Keratinocyte (primary cell): ENCODE results near the gene CCDC40. TPM values are rescaled to one million over a fixed set of nuclear protein-coding genes. Genes with fewer than 3 reads are reported as not detected.

ENCODE experiments used
- DNase-seq: peaks from one replicate; pipeline ENCODE4 v3.0.0-alpha.2; 2011; ENCODE audit warnings: low read depth, missing footprints, low spot score
- FAIRE-seq: peaks from 2 replicates; lab custom pipeline; 2011; peaks lifted over from hg19 to GRCh38; lab: Jason Lieb, UNC
- H2AFZ ChIP-seq: 2 replicates; pipeline ENCODE4 v1.6.0; 2012; ENCODE audit warnings: low read length, control low read depth, inconsistent platforms; ENCODE audit not compliant: control insufficient read depth
- H3K27ac ChIP-seq: 2 replicates; pipeline ENCODE4 v1.5.1; 2011; ENCODE audit warnings: low read length; ENCODE audit not compliant: control insufficient read depth, insufficient read depth
- H3K27me3 ChIP-seq: 3 replicates; pipeline ENCODE4 v1.6.0; 2011; ENCODE audit warnings: low read length; ENCODE audit not compliant: control insufficient read depth, insufficient read depth; ENCODE audit errors: extremely low read depth
- H3K36me3 ChIP-seq, 2 experiments: 2 replicates in 1 of 2; 3 replicates in 1 of 2; pipeline ENCODE4 v1.5.1; 2011; ENCODE audit warnings: low read length in 2 of 2, mild to moderate bottlenecking in 1 of 2; ENCODE audit not compliant: control insufficient read depth in 2 of 2, insufficient read depth in 2 of 2; ENCODE audit errors: extremely low read depth in 1 of 2
- H3K4me1 ChIP-seq: 3 replicates; pipeline ENCODE4 v1.5.1; 2011; ENCODE audit warnings: low read length; ENCODE audit not compliant: control insufficient read depth, insufficient read depth; ENCODE audit errors: extremely low read depth
- H3K4me2 ChIP-seq: 3 replicates; pipeline ENCODE4 v1.6.0; 2011; ENCODE audit warnings: low read depth, low read length; ENCODE audit not compliant: control insufficient read depth, insufficient read depth; ENCODE audit errors: extremely low read depth
- H3K4me3 ChIP-seq, 3 experiments: fragments of 200-600 bp in 1 of 3; sonication (generic) in 1 of 3; 2 replicates in 2 of 3; 3 replicates in 1 of 3; pipeline ENCODE4 v1.5.1; 2011 to 2016; ENCODE audit warnings: low read length in 3 of 3, mild to moderate bottlenecking in 3 of 3, control low read depth in 2 of 3, inconsistent platforms in 1 of 3, low read depth in 1 of 3, mixed read lengths in 1 of 3, mixed run types in 1 of 3, moderate library complexity in 1 of 3; ENCODE audit not compliant: control insufficient read depth in 2 of 3, insufficient read depth in 2 of 3; ENCODE audit errors: extremely low read depth in 1 of 3
- H3K79me2 ChIP-seq: 2 replicates; pipeline ENCODE4 v1.6.0; 2012; ENCODE audit warnings: low read length; ENCODE audit not compliant: control insufficient read depth, insufficient read depth
- H3K9ac ChIP-seq: 3 replicates; pipeline ENCODE4 v1.6.0; 2011; ENCODE audit warnings: low read length; ENCODE audit not compliant: control insufficient read depth, insufficient read depth; ENCODE audit errors: extremely low read depth
- H3K9me1 ChIP-seq: 3 replicates; pipeline ENCODE4 v1.6.0; 2011; ENCODE audit warnings: low read length; ENCODE audit not compliant: control insufficient read depth, insufficient read depth; ENCODE audit errors: extremely low read depth
- H3K9me3 ChIP-seq: 2 replicates; pipeline ENCODE4 v1.5.1; 2012; ENCODE audit warnings: low read depth, low read length; ENCODE audit not compliant: control insufficient read depth
- H4K20me1 ChIP-seq: 3 replicates; pipeline ENCODE4 v1.6.0; 2011; ENCODE audit warnings: low read length; ENCODE audit not compliant: control insufficient read depth, insufficient read depth; ENCODE audit errors: extremely low read depth
- CTCF ChIP-seq, 3 experiments: IDR thresholded peaks in 1 of 3; conservative IDR thresholded peaks in 1 of 3; optimal IDR thresholded peaks in 1 of 3; 2 replicates in 2 of 3; 3 replicates in 1 of 3; pipeline versions ENCODE3 to v1.5.1; 2011; ENCODE audit warnings: low read length in 3 of 3, mild to moderate bottlenecking in 3 of 3, moderate library complexity in 2 of 3, control low read depth in 1 of 3, inconsistent platforms in 1 of 3; ENCODE audit not compliant: insufficient read depth in 2 of 3; ENCODE audit errors: extremely low read depth in 1 of 3
- EZH2 ChIP-seq: IDR thresholded peaks from one replicate; pipeline ENCODE4 v1.6.1; 2012; ENCODE audit warnings: inconsistent platforms, mild to moderate bottlenecking, low read length, moderate library complexity
- dilution Hi-C: fragments of 300-500 bp; cut with MboI; formaldehyde crosslinking; loops from one replicate; pipeline ENCODE4 v1.7.0; 2020; ENCODE audit warnings: low sequenced_read_pairs; ENCODE audit not compliant: extremely low pct_ligation_motif_present
- polyA plus RNA-seq, 5 experiments: library from polyadenylated mRNA; depleted of rRNA in 3 of 5; stranded (reverse) in 3 of 5; stranded (forward) in 1 of 5; unstranded in 1 of 5; fragments of >200 nt; gene quantifications; 1 replicate in 1 of 5; 2 replicates in 3 of 5; 3 replicates in 1 of 5; pipeline versions ENCODE4 v1.2.1 to v1.2.3, GENCODE V29; 2011 to 2012; ENCODE audit warnings: missing spikeins in 2 of 5, low read depth in 1 of 5, low replicate concordance in 1 of 5

The CCDC40 gene
- polyA plus RNA-seq, 1 donor (not counting 4 experiments of a cell fraction or from before 2014, with no cell fraction given) = 2.4 TPM

GRCh38 chr17:80099291-80100034 is 63.0 kb downstream of the CCDC40 start:
- FAIRE-seq = no peak
- H3K9ac ChIP-seq = no peak overlapping the region
- H3K27me3 ChIP-seq = no peaks in the 10 kb centered on the region
- DNase-seq = no peak
- H3K4me2 ChIP-seq = no peak overlapping the region
- peaks cover 18% of the 10 kb centered on the region for H3K4me1 ChIP-seq
- dilution Hi-C loops = no loop called here
- H2AFZ ChIP-seq = no peak overlapping the region
- no peaks in the 10 kb centered on the region for H3K9me1 ChIP-seq
- H3K79me2 ChIP-seq = no peaks in the 10 kb centered on the region
- H3K36me3 ChIP-seq = no peaks in the 10 kb centered on the region
- H3K27ac ChIP-seq = no peak overlapping the region
- TF ChIP-seq CTCF (optimal IDR thresholded peaks at IDR 0.05 in 1 of 3, IDR thresholded peaks at IDR 0.05 in 1 of 3, conservative IDR thresholded peaks at IDR 0.05 in 1 of 3; ENCODE audit: extremely low read depth in 1 of 3, insufficient read depth in 2 of 3, low read length in 3 of 3) (no peak), EZH2 (no peak)
- no peaks in the 10 kb centered on the region for H4K20me1 ChIP-seq
- no peaks in the 10 kb centered on the region for H3K9me3 ChIP-seq
- no peak overlapping the region for H3K4me3 ChIP-seq

GRCh38 chr17:80100035-80100323 is 63.5 kb downstream of the CCDC40 start:
- peaks cover under 1% of the 10 kb centered on the region for H3K27me3 ChIP-seq
- no peaks in the 10 kb centered on the region for H3K36me3 ChIP-seq
- no peaks in the 10 kb centered on the region for H3K9me3 ChIP-seq
- H3K4me3 ChIP-seq = no peak overlapping the region
- no peak overlapping the region for H3K9ac ChIP-seq
- no peak overlapping the region for H3K27ac ChIP-seq
- no peak overlapping the region for H3K4me2 ChIP-seq
- H4K20me1 ChIP-seq = no peaks in the 10 kb centered on the region
- FAIRE-seq = no peak
- DNase-seq = no peak
- H3K79me2 ChIP-seq = no peaks in the 10 kb centered on the region
- no peak overlapping the region for H2AFZ ChIP-seq
- H3K4me1 ChIP-seq = peaks cover 18% of the 10 kb centered on the region
- no peaks in the 10 kb centered on the region for H3K9me1 ChIP-seq
- TF ChIP-seq EZH2 = no peak
- TF ChIP-seq CTCF (optimal IDR thresholded peaks at IDR 0.05 in 1 of 3, IDR thresholded peaks at IDR 0.05 in 1 of 3, conservative IDR thresholded peaks at IDR 0.05 in 1 of 3; ENCODE audit: extremely low read depth in 1 of 3, insufficient read depth in 2 of 3, low read length in 3 of 3) = no peak
- dilution Hi-C loops = no loop called here
